ENCODE measurements around the gene CALCOCO1. TPM values are rescaled to one million over a fixed set of nuclear protein-coding genes. Genes with fewer than 3 reads are reported as not detected.

The CALCOCO1 gene
- total and polyA plus RNA-seq, 12 donors, result 48.0 to 187 (median 122) TPM

- intact Hi-C loops (cut with DNase I), result no loop called here
- peaks cover 0 to 64% of the 10 kb centered on the region in 2 donors for H3K36me3 ChIP-seq (replicated peaks in 1 of 2)
- DNase-seq, result no peak
- 83 to 88% (median 87%) methylated on average over 7 of the region's 7 CpGs for WGBS, 4 donors
- H3K27me3 ChIP-seq, result no peaks in the 10 kb centered on the region
- no peak overlapping the region for H3K27ac ChIP-seq
- TF ChIP-seq POLR2A (IDR thresholded peaks at IDR 0.05) (no peak), CTCF (IDR thresholded peaks at IDR 0.05) (no peak)
- no peaks in the 10 kb centered on the region for H3K9me3 ChIP-seq (replicated peaks in 1 of 3)
- peaks cover 0 to 3% of the 10 kb centered on the region in 2 donors for H3K4me1 ChIP-seq (replicated peaks in 1 of 2)
- no peak overlapping the region for H3K4me3 ChIP-seq
Measured at GRCh38 chr12:53664936-53665335, 62.3 kb downstream of the CALCOCO1 start.

- no peak for DNase-seq
- Histone ChIP-seq H3K27ac (no peak overlapping the region), H3K4me3 (no peak overlapping the region), H3K36me3 (replicated peaks in 1 of 2) (peaks cover 0 to 56% of the 10 kb centered on the region in 2 donors), H3K27me3 (no peaks in the 10 kb centered on the region), H3K9me3 (replicated peaks in 1 of 3) (no peaks in the 10 kb centered on the region), H3K4me1 (replicated peaks in 1 of 2) (peaks cover 0 to 2% of the 10 kb centered on the region in 2 donors)
- TF ChIP-seq POLR2A (IDR thresholded peaks at IDR 0.05) (no peak), CTCF (IDR thresholded peaks at IDR 0.05) (no peak)
- intact Hi-C loops (cut with DNase I), result no loop called here
- 76 to 89% (median 84%) methylated on average over 5 of the region's 5 CpGs for WGBS, 4 donors
Measured at GRCh38 chr12:53664191-53664590, 63.1 kb downstream of the CALCOCO1 start.

GRCh38 chr12:53660041-53660440 lies 67.2 kb downstream of the CALCOCO1 start:
- H3K9me3 ChIP-seq (replicated peaks in 1 of 3), result no peaks in the 10 kb centered on the region
- WGBS, 4 donors, result 81 to 84% (median 83%) methylated on average over 5 of the region's 5 CpGs
- H3K4me1 ChIP-seq (replicated peaks in 1 of 2), result peaks cover 0 to 5% of the 10 kb centered on the region in 2 donors
- TF ChIP-seq POLR2A (IDR thresholded peaks at IDR 0.05) (no peak), CTCF (IDR thresholded peaks at IDR 0.05) (no peak)
- H3K27ac ChIP-seq, result peak overlapping the region in 2 of 5 donors; percentile 62 to 68
- intact Hi-C loops (cut with DNase I), result no loop called here
- H3K36me3 ChIP-seq (replicated peaks in 1 of 2), result peaks cover 0 to 15% of the 10 kb centered on the region in 2 donors
- no peak overlapping the region for H3K4me3 ChIP-seq
- H3K27me3 ChIP-seq, result no peaks in the 10 kb centered on the region
- no peak for DNase-seq

- intact Hi-C loops (cut with DNase I), result no loop called here
- H3K36me3 ChIP-seq (replicated peaks in 1 of 2), result peaks cover 0 to 10% of the 10 kb centered on the region in 2 donors
- peaks cover 0 to 5% of the 10 kb centered on the region in 2 donors for H3K4me1 ChIP-seq (replicated peaks in 1 of 2)
- 68 to 90% (median 78%) methylated on average over 2 of the region's 2 CpGs for WGBS, 4 donors
- peak overlapping the region in 2 of 5 donors; percentile 62 to 68 for H3K27ac ChIP-seq
- no peak for TF ChIP-seq CTCF (IDR thresholded peaks at IDR 0.05)
- TF ChIP-seq POLR2A (IDR thresholded peaks at IDR 0.05), result no peak
- H3K27me3 ChIP-seq, result no peaks in the 10 kb centered on the region
- no peaks in the 10 kb centered on the region for H3K9me3 ChIP-seq (replicated peaks in 1 of 3)
- H3K4me3 ChIP-seq, result no peak overlapping the region
- DNase-seq, result no peak
Measured at GRCh38 chr12:53659571-53659981, 67.7 kb downstream of the CALCOCO1 start.

Measured in adrenal gland (tissue), 12 donors.